Measurements from ENCODE around the gene AKAP13. TPM values are rescaled to one million over a fixed set of nuclear protein-coding genes. Genes with fewer than 3 reads are reported as not detected.

Gene AKAP13
- polyA plus RNA-seq, 3 donors = 47.9 to 99.7 (median 92.6) TPM

DNA sequence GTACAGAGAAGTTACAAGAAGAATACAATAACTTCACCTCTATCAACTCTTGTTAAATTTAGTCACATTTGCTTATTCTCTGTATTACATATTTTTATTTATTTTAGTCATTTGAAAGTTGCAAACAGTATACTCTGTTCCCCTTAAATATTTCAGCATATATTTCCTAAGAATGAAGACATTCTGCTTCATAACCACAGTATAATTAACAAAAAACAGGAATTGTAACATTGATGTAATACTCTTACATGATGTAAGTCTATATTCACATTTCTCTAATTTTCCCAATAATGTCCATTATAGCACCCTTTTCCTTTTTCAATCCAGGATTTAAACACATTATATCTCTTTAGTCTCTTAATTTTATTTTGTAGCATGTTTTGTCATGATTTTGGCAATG is 112.0 kb downstream of the AKAP13 start:
- no peak for TF ChIP-seq CTCF (IDR thresholded peaks at IDR 0.05)
- Mint-ChIP-seq H3K36me3 (peaks cover 0 to 4% of the 10 kb centered on the region in 2 donors), H3K27ac (peak overlapping the region in 4 of 7 donors; percentile 10 to 90 (median 46)), H3K4me3 (no peak overlapping the region), H3K27me3 (ENCODE audit: low read depth in 3 of 3) (peaks cover 0 to 3% (median 1%) of the 10 kb centered on the region in 3 donors), H3K9me3 (no peaks in the 10 kb centered on the region), H3K4me1 (peaks cover 57% of the 10 kb centered on the region)
- no peaks in the 10 kb centered on the region for H3K27me3 ChIP-seq (ENCODE audit: control insufficient read depth in 2 of 2, insufficient read depth in 2 of 2, low read length in 2 of 2)
- H3K4me2 ChIP-seq (replicated peaks; ENCODE audit: extremely low read depth, low read length, poor library complexity, severe bottlenecking) = no peak overlapping the region
- intact Hi-C loops (cut with micrococcal nuclease) = loop anchor here in 1 of 2 donors (5.0 kb wide), 2 partner anchors 40 to 90 kb away; no protein-coding TSS in a partner anchor
- peak in 2 of 3 donors; percentile 11 to 68 for DNase-seq
- H4K20me1 ChIP-seq (ENCODE audit: insufficient read depth, low read length) = peaks cover 10% of the 10 kb centered on the region
- no peak overlapping the region for H2AFZ ChIP-seq (ENCODE audit: insufficient read depth, low read depth, low read length, poor library complexity, severe bottlenecking)
- H3K4me1 ChIP-seq (ENCODE audit: control insufficient read depth in 1 of 2, insufficient read depth in 2 of 2, low read length in 2 of 2) = peaks cover 32% of the 10 kb centered on the region in 2 donors
- H3K27ac ChIP-seq (ENCODE audit: low read depth in 1 of 2, low read length in 2 of 2) = peak overlapping the region in 1 of 2 donors; percentile 62
- H3K9ac ChIP-seq (ENCODE audit: insufficient read depth, low read length, poor library complexity, severe bottlenecking) = no peak overlapping the region
- no peaks in the 10 kb centered on the region for H3K9me3 ChIP-seq (replicated peaks in 1 of 2; ENCODE audit: control insufficient read depth in 1 of 2, insufficient read depth in 1 of 2, low read length in 2 of 2)
- H3K79me2 ChIP-seq (ENCODE audit: insufficient read depth, low read length) = peaks cover 19% of the 10 kb centered on the region
- no peaks in the 10 kb centered on the region for H3K36me3 ChIP-seq (replicated peaks in 1 of 2; ENCODE audit: control insufficient read depth in 1 of 2, insufficient read depth in 2 of 2, low read length in 2 of 2)
- H3K4me3 ChIP-seq (replicated peaks in 1 of 3; ENCODE audit: low read depth in 2 of 3, low read length in 3 of 3) = no peak overlapping the region

DNA sequence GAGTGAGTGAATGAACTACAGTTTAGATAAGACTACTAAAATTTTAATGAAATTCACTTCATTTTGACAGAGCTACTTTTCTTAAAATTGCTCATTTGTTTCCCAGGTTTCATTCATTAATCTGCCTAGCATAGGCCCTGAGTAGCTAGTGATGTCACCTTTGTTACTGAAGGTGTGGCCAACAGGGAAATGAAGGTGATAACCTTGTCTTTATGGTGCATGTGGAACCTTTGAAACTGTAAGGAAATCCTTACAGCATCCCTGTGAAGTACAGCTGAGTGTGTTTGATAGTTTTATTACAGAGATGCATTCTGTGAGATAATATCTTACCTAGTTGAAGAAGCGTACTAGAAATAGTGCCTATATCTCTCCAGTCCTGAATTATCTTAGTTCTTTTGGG is 112.9 kb downstream of the AKAP13 start:
- Mint-ChIP-seq H3K27ac (no peak overlapping the region), H3K9me3 (no peaks in the 10 kb centered on the region), H3K4me3 (no peak overlapping the region), H3K27me3 (ENCODE audit: low read depth in 3 of 3) (peaks cover 0 to 3% (median 1%) of the 10 kb centered on the region in 3 donors), H3K36me3 (no peaks in the 10 kb centered on the region), H3K4me1 (peaks cover 57% of the 10 kb centered on the region)
- no CpG with 5 or more reads among the region's 1 CpG for WGBS (ENCODE audit: insufficient coverage)
- H3K9me3 ChIP-seq (replicated peaks in 1 of 2; ENCODE audit: control insufficient read depth in 1 of 2, insufficient read depth in 1 of 2, low read length in 2 of 2) = no peaks in the 10 kb centered on the region
- DNase-seq = no peak
- H2AFZ ChIP-seq (ENCODE audit: insufficient read depth, low read depth, low read length, poor library complexity, severe bottlenecking) = no peak overlapping the region
- H3K79me2 ChIP-seq (ENCODE audit: insufficient read depth, low read length) = peaks cover 18% of the 10 kb centered on the region
- H3K4me3 ChIP-seq (replicated peaks in 1 of 3; ENCODE audit: low read depth in 2 of 3, low read length in 3 of 3) = no peak overlapping the region
- no peaks in the 10 kb centered on the region for H3K36me3 ChIP-seq (replicated peaks in 1 of 2; ENCODE audit: control insufficient read depth in 1 of 2, insufficient read depth in 2 of 2, low read length in 2 of 2)
- TF ChIP-seq CTCF (IDR thresholded peaks at IDR 0.05) = no peak
- no peak overlapping the region for H3K9ac ChIP-seq (ENCODE audit: insufficient read depth, low read length, poor library complexity, severe bottlenecking)
- H3K4me1 ChIP-seq (ENCODE audit: control insufficient read depth in 1 of 2, insufficient read depth in 2 of 2, low read length in 2 of 2) = peaks cover 32% of the 10 kb centered on the region in 2 donors
- H3K27me3 ChIP-seq (ENCODE audit: control insufficient read depth in 2 of 2, insufficient read depth in 2 of 2, low read length in 2 of 2) = no peaks in the 10 kb centered on the region
- intact Hi-C loops (cut with micrococcal nuclease) = loop anchor here in 1 of 2 donors (5.0 kb wide), 2 partner anchors 39 to 89 kb away; no protein-coding TSS in a partner anchor
- H4K20me1 ChIP-seq (ENCODE audit: insufficient read depth, low read length) = peaks cover 10% of the 10 kb centered on the region
- H3K27ac ChIP-seq (ENCODE audit: low read depth in 1 of 2, low read length in 2 of 2) = no peak overlapping the region
- no peak overlapping the region for H3K4me2 ChIP-seq (replicated peaks; ENCODE audit: extremely low read depth, low read length, poor library complexity, severe bottlenecking)
